HepG2 (cell line): Measurements from ENCODE around the gene EPM2AIP1. TPM values are rescaled to one million over a fixed set of nuclear protein-coding genes. Genes with fewer than 3 reads are reported as not detected.

ENCODE experiments used
- EHMT2 ChIP-seq: fragments of 200-600 bp; sonication (generic); IDR thresholded peaks from 2 replicates; pipeline ENCODE4 v1.7.0; 2017; ENCODE audit warnings: antibody characterized with exemption, low read depth, low read length, borderline replicate concordance
- GATAD2A ChIP-seq: IDR thresholded peaks from 2 replicates; pipeline ENCODE4 v1.6.1; 2016
- GLI4 ChIP-seq: sonication (generic); formaldehyde crosslinking; IDR thresholded peaks from 2 replicates; pipeline ENCODE4 v1.5.1; 2020; ENCODE audit warnings: missing genetic modification reagents, mild to moderate bottlenecking, moderate library complexity, borderline replicate concordance
- GTF2F1 ChIP-seq: fragments of 150-350 bp; IDR thresholded peaks from 2 replicates; pipeline ENCODE4 v1.6.1; 2014; ENCODE audit warnings: low read length
- HES4 ChIP-seq: sonication (generic); formaldehyde crosslinking; IDR thresholded peaks from 2 replicates; pipeline ENCODE4 v1.9.0; 2021; ENCODE audit warnings: mild to moderate bottlenecking, missing genetic modification reagents, borderline replicate concordance
- HHEX ChIP-seq: IDR thresholded peaks from 2 replicates; pipeline ENCODE4 v1.6.1; 2016; ENCODE audit warnings: control low read depth
- PAWR ChIP-seq: sonication (generic); formaldehyde crosslinking; IDR thresholded peaks from 2 replicates; pipeline ENCODE4 v1.4.0; 2020; ENCODE audit warnings: missing genetic modification reagents, mild to moderate bottlenecking, borderline replicate concordance
- PHF20 ChIP-seq: sonication (generic); formaldehyde crosslinking; IDR thresholded peaks from 2 replicates; pipeline ENCODE4 v1.5.0; 2020; ENCODE audit warnings: mild to moderate bottlenecking, missing genetic modification reagents
- PHF8 ChIP-seq: sonication (generic); formaldehyde crosslinking; IDR thresholded peaks from 2 replicates; pipeline ENCODE4 v1.5.0; 2020; ENCODE audit warnings: missing genetic modification reagents
- POLR2AphosphoS5 ChIP-seq: IDR thresholded peaks from 2 replicates; pipeline ENCODE4 v1.6.1; 2012; ENCODE audit warnings: low read depth, low read length
- ZFAT ChIP-seq: sonication (generic); formaldehyde crosslinking; conservative IDR thresholded peaks from 2 replicates; pipeline ENCODE4 v1.8.1; 2023; ENCODE audit warnings: missing genetic modification reagents, inconsistent platforms
- ZFP36 ChIP-seq: fragments of 150-350 bp; IDR thresholded peaks from 2 replicates; pipeline ENCODE4 v1.6.1; 2018; ENCODE audit warnings: borderline replicate concordance, low read length, low read depth; ENCODE audit not compliant: partially characterized antibody
- ZNF17 ChIP-seq: sonication (generic); formaldehyde crosslinking; IDR thresholded peaks from 2 replicates; pipeline ENCODE4 v1.5.0; 2020; ENCODE audit warnings: mild to moderate bottlenecking, missing genetic modification reagents
- ZNF337 ChIP-seq: sonication (generic); formaldehyde crosslinking; IDR thresholded peaks from 2 replicates; pipeline ENCODE4 v1.5.1; 2020; ENCODE audit warnings: missing genetic modification reagents, low read depth, mild to moderate bottlenecking, borderline replicate concordance
- ZNF343 ChIP-seq: sonication (generic); formaldehyde crosslinking; IDR thresholded peaks from 2 replicates; pipeline ENCODE4 v1.4.0; 2020; ENCODE audit warnings: mild to moderate bottlenecking, missing genetic modification reagents
- ZNF678 ChIP-seq: sonication (generic); formaldehyde crosslinking; IDR thresholded peaks from 2 replicates; pipeline ENCODE4 v1.4.0; 2020; ENCODE audit warnings: mild to moderate bottlenecking, missing genetic modification reagents
- ZNF790 ChIP-seq: sonication (generic); formaldehyde crosslinking; IDR thresholded peaks from 2 replicates; pipeline ENCODE4 v1.8.0; 2022; ENCODE audit warnings: missing genetic modification reagents, mild to moderate bottlenecking, borderline replicate concordance
- ZSCAN21 ChIP-seq: sonication (generic); formaldehyde crosslinking; IDR thresholded peaks from 2 replicates; pipeline ENCODE4 v1.8.0; 2022; ENCODE audit warnings: mild to moderate bottlenecking, missing genetic modification reagents, moderate library complexity, borderline replicate concordance
- polyA plus RNA-seq, 8 experiments: library from polyadenylated mRNA; depleted of rRNA in 3 of 8; stranded (reverse) in 7 of 8; unstranded in 1 of 8; fragments of >200 nt; fragmentation: Illumina TruSeq in 4 of 8; extraction: Trizol in 4 of 8; gene quantifications; 2 replicates each; pipeline versions ENCODE4 v1.2.1 to v1.2.3, GENCODE V29; 2011 to 2016; ENCODE audit warnings: low read depth in 4 of 8, missing spikeins in 1 of 8, mixed read lengths in 1 of 8; ENCODE audit not compliant: insufficient read depth in 1 of 8
- total RNA-seq, 5 experiments: library from RNA; depleted of rRNA; stranded (reverse); fragments of >200 nt; fragmentation: Illumina TruSeq; extraction: Trizol; gene quantifications; 2 replicates each; pipeline ENCODE4 v1.2.3, GENCODE V29; 2016; ENCODE audit warnings: low read depth in 1 of 5
- TF ChIP-seq, protein P1 (sequence below): sonication (generic); formaldehyde crosslinking; IDR thresholded peaks from 2 replicates; pipeline ENCODE4 v1.9.0; 2021; ENCODE audit warnings: missing genetic modification reagents, borderline replicate concordance
- TF ChIP-seq, protein P2 (sequence below): sonication (generic); formaldehyde crosslinking; conservative IDR thresholded peaks from 2 replicates; pipeline ENCODE4 v1.8.0; 2022; ENCODE audit warnings: missing genetic modification reagents
- TF ChIP-seq, protein P3 (sequence below): sonication (generic); formaldehyde crosslinking; IDR thresholded peaks from 2 replicates; pipeline ENCODE4 v1.8.0; 2022; ENCODE audit warnings: mild to moderate bottlenecking, missing genetic modification reagents, moderate library complexity
- TF ChIP-seq, protein P4 (sequence below): sonication (generic); formaldehyde crosslinking; IDR thresholded peaks from 2 replicates; pipeline ENCODE4 v1.8.1; 2023; ENCODE audit warnings: mild to moderate bottlenecking, missing genetic modification reagents

EPM2AIP1 gene
- total and polyA plus RNA-seq, 2 of the 13 experiments (the other 11 are each of a cell fraction or from before 2014, with no cell fraction given): 10.7 to 23.0 TPM

DNA sequence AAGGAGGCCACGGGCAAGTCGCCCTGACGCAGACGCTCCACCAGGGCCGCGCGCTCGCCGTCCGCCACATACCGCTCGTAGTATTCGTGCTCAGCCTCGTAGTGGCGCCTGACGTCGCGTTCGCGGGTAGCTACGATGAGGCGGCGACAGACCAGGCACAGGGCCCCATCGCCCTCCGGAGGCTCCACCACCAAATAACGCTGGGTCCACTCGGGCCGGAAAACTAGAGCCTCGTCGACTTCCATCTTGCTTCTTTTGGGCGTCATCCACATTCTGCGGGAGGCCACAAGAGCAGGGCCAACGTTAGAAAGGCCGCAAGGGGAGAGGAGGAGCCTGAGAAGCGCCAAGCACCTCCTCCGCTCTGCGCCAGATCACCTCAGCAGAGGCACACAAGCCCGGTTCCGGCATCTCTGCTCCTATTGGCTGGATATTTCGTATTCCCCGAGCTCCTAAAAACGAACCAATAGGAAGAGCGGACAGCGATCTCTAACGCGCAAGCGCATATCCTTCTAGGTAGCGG is at the start of gene EPM2AIP1 (continued):
- TF ChIP-seq PAWR (CRISPR knock-in tag): no peak
- TF ChIP-seq PHF20 (CRISPR knock-in tag): no peak
- TF ChIP-seq ZNF337: peak; percentile 96; the same call in 1 of the 2 replicates
- TF ChIP-seq, protein P1, sequence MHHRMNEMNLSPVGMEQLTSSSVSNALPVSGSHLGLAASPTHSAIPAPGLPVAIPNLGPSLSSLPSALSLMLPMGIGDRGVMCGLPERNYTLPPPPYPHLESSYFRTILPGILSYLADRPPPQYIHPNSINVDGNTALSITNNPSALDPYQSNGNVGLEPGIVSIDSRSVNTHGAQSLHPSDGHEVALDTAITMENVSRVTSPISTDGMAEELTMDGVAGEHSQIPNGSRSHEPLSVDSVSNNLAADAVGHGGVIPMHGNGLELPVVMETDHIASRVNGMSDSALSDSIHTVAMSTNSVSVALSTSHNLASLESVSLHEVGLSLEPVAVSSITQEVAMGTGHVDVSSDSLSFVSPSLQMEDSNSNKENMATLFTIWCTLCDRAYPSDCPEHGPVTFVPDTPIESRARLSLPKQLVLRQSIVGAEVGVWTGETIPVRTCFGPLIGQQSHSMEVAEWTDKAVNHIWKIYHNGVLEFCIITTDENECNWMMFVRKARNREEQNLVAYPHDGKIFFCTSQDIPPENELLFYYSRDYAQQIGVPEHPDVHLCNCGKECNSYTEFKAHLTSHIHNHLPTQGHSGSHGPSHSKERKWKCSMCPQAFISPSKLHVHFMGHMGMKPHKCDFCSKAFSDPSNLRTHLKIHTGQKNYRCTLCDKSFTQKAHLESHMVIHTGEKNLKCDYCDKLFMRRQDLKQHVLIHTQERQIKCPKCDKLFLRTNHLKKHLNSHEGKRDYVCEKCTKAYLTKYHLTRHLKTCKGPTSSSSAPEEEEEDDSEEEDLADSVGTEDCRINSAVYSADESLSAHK (CRISPR knock-in tag): no peak
- peak; percentile 37; the same call in 1 of the 2 replicates for TF ChIP-seq ZNF790 (CRISPR knock-in tag)
- TF ChIP-seq, protein P2, sequence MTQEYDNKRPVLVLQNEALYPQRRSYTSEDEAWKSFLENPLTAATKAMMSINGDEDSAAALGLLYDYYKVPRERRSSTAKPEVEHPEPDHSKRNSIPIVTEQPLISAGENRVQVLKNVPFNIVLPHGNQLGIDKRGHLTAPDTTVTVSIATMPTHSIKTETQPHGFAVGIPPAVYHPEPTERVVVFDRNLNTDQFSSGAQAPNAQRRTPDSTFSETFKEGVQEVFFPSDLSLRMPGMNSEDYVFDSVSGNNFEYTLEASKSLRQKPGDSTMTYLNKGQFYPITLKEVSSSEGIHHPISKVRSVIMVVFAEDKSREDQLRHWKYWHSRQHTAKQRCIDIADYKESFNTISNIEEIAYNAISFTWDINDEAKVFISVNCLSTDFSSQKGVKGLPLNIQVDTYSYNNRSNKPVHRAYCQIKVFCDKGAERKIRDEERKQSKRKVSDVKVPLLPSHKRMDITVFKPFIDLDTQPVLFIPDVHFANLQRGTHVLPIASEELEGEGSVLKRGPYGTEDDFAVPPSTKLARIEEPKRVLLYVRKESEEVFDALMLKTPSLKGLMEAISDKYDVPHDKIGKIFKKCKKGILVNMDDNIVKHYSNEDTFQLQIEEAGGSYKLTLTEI (CRISPR knock-in tag): no peak
- TF ChIP-seq GTF2F1: peak; percentile 65; the same call in 1 of the 2 replicates
- TF ChIP-seq, protein P3, sequence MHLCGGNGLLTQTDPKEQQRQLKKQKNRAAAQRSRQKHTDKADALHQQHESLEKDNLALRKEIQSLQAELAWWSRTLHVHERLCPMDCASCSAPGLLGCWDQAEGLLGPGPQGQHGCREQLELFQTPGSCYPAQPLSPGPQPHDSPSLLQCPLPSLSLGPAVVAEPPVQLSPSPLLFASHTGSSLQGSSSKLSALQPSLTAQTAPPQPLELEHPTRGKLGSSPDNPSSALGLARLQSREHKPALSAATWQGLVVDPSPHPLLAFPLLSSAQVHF (CRISPR knock-in tag): 0 out of 2 replicates have a peak, but pooled peaks have one; percentile 78
- TF ChIP-seq ZNF17 (CRISPR knock-in tag): no peak
- peak; percentile 30; the same call in 1 of the 2 replicates for TF ChIP-seq ZNF343 (CRISPR knock-in tag)
- TF ChIP-seq ZSCAN21 (CRISPR knock-in tag): peak; percentile 46; the same call in 1 of the 2 replicates
- TF ChIP-seq HHEX (CRISPR knock-in tag): no peak
- TF ChIP-seq ZFAT (CRISPR knock-in tag): no peak
- TF ChIP-seq POLR2AphosphoS5: peak; percentile 90
- no peak for TF ChIP-seq ZFP36
- TF ChIP-seq, protein P4, sequence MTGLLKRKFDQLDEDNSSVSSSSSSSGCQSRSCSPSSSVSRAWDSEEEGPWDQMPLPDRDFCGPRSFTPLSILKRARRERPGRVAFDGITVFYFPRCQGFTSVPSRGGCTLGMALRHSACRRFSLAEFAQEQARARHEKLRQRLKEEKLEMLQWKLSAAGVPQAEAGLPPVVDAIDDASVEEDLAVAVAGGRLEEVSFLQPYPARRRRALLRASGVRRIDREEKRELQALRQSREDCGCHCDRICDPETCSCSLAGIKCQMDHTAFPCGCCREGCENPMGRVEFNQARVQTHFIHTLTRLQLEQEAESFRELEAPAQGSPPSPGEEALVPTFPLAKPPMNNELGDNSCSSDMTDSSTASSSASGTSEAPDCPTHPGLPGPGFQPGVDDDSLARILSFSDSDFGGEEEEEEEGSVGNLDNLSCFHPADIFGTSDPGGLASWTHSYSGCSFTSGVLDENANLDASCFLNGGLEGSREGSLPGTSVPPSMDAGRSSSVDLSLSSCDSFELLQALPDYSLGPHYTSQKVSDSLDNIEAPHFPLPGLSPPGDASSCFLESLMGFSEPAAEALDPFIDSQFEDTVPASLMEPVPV (CRISPR knock-in tag): no peak
- no peak; the same call in 1 of the 2 replicates for TF ChIP-seq ZNF678 (CRISPR knock-in tag)
- TF ChIP-seq HES4 (CRISPR knock-in tag): peak; percentile 93; the same call in 1 of the 2 replicates
- TF ChIP-seq PHF8 (CRISPR knock-in tag): peak; percentile 97
- TF ChIP-seq GLI4 (CRISPR knock-in tag): peak; percentile 99
- no peak for TF ChIP-seq EHMT2
- no peak for TF ChIP-seq GATAD2A
